ENCODE results near the gene PHF24.
"Not testable (repeated sequence)": the region's sequence is repeated elsewhere in the genome, so short reads cannot be mapped to it uniquely, and the experiment has no call there.

Gene PHF24

GRCh38 chr9:35001803-35002502 is 43.9 kb downstream of the PHF24 start:
- Histone ChIP-seq H3K27me3 (ENCODE audit: control insufficient read depth, insufficient read depth, low read length) (no peaks in the 10 kb centered on the region), H3K4me1 (ENCODE audit: control insufficient read depth, insufficient read depth, low read length) (no peaks in the 10 kb centered on the region), H3K9ac (ENCODE audit: low read length) (no peak overlapping the region), H3K9me3 (ENCODE audit: control insufficient read depth, low read length) (no peaks in the 10 kb centered on the region), H3K36me3 (ENCODE audit: control insufficient read depth, insufficient read depth, low read length) (no peaks in the 10 kb centered on the region), H3K4me3 (ENCODE audit: low read length) (no peak overlapping the region)

- no peaks in the 10 kb centered on the region for H3K27me3 ChIP-seq (ENCODE audit: control insufficient read depth, insufficient read depth, low read length)
- H3K9ac ChIP-seq (ENCODE audit: low read length): no peak overlapping the region
- no peaks in the 10 kb centered on the region for H3K9me3 ChIP-seq (ENCODE audit: control insufficient read depth, low read length)
- H3K4me1 ChIP-seq (ENCODE audit: control insufficient read depth, insufficient read depth, low read length): no peaks in the 10 kb centered on the region
- no peak overlapping the region for H3K4me3 ChIP-seq (ENCODE audit: low read length)
- H3K36me3 ChIP-seq (ENCODE audit: control insufficient read depth, insufficient read depth, low read length): no peaks in the 10 kb centered on the region
These were observed 44.5 kb downstream of the PHF24 start for GRCh38 chr9:35002623-35003022.

- H3K27me3 ChIP-seq (ENCODE audit: control insufficient read depth, insufficient read depth, low read length); H3K9me3 ChIP-seq (ENCODE audit: control insufficient read depth, low read length); H3K36me3 ChIP-seq (ENCODE audit: control insufficient read depth, insufficient read depth, low read length); H3K4me3 ChIP-seq (ENCODE audit: low read length); H3K4me1 ChIP-seq (ENCODE audit: control insufficient read depth, insufficient read depth, low read length); H3K9ac ChIP-seq (ENCODE audit: low read length): not testable (repeated sequence)
These were observed 46.2 kb downstream of the PHF24 start for GRCh38 chr9:35004299-35004698.

DNA sequence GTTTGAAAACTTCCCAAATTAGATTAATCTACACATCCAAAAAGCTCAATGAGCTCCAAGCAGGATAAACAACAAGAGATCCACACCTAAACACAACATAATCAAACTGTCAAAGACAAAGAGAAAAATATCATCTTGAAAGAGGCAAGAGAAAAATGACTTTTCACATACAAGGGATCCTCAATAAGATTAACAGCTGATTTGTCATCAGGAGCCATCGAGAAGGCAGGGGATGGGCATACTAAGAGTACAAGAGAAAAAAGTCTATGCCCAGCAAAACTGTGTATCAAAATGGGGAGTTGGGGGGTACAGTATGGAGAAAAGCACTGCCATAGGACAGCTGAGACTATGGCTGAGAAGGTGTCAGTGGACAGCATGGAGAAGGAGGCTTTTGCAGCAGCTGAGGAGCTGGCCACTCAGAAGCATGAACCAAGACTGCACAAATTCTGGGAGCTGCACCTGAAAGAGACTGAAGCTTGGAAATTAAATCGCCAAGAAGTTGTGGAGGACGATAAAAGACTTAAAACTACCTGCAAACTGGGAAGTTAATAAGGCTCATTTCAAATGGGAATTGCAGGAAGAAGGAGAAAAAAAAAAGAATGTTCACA is 52.4 kb downstream of the PHF24 start:
- Histone ChIP-seq H3K9me3 (ENCODE audit: control insufficient read depth, low read length) (peaks cover 5% of the 10 kb centered on the region), H3K27me3 (ENCODE audit: control insufficient read depth, insufficient read depth, low read length) (no peaks in the 10 kb centered on the region), H3K4me1 (ENCODE audit: control insufficient read depth, insufficient read depth, low read length) (no peaks in the 10 kb centered on the region), H3K4me3 (ENCODE audit: low read length) (no peak overlapping the region), H3K9ac (ENCODE audit: low read length) (no peak overlapping the region), H3K36me3 (ENCODE audit: control insufficient read depth, insufficient read depth, low read length) (no peaks in the 10 kb centered on the region)

GRCh38 chr9:35014517-35014916 is 56.4 kb downstream of the PHF24 start:
- peaks cover 5% of the 10 kb centered on the region for H3K9me3 ChIP-seq (ENCODE audit: control insufficient read depth, low read length)
- no peak overlapping the region for H3K4me3 ChIP-seq (ENCODE audit: low read length)
- no peaks in the 10 kb centered on the region for H3K36me3 ChIP-seq (ENCODE audit: control insufficient read depth, insufficient read depth, low read length)
- no peaks in the 10 kb centered on the region for H3K27me3 ChIP-seq (ENCODE audit: control insufficient read depth, insufficient read depth, low read length)
- H3K4me1 ChIP-seq (ENCODE audit: control insufficient read depth, insufficient read depth, low read length): no peaks in the 10 kb centered on the region
- no peak overlapping the region for H3K9ac ChIP-seq (ENCODE audit: low read length)

DNA sequence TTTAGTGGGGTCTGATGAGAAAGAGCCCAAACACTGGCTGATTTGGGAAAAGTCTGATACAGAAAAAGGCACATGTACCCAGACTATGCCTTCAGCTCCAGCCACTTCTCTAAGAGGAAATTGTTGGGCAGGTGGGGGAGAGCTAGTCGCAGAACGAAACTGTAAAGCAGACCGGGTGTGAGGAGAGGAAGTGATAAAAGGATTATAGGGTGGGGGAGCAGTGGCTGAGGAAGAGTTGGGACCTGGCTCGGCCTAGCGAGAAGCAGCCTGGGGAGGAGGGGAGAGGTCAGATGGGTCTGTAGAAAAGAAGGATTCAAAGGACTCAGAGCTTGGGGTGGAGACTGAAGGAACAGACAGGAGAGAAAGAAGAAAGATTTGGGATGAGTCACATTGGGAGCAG is 65.4 kb downstream of the PHF24 start:
- not testable (repeated sequence) for H3K4me1 ChIP-seq (ENCODE audit: control insufficient read depth, insufficient read depth, low read length); H3K9ac ChIP-seq (ENCODE audit: low read length); H3K9me3 ChIP-seq (ENCODE audit: control insufficient read depth, low read length); H3K36me3 ChIP-seq (ENCODE audit: control insufficient read depth, insufficient read depth, low read length); H3K27me3 ChIP-seq (ENCODE audit: control insufficient read depth, insufficient read depth, low read length); H3K4me3 ChIP-seq (ENCODE audit: low read length)

GRCh38 chr9:35026671-35027070 is 68.6 kb downstream of the PHF24 start:
- Histone ChIP-seq H3K9me3 (ENCODE audit: control insufficient read depth, low read length) (no peaks in the 10 kb centered on the region), H3K36me3 (ENCODE audit: control insufficient read depth, insufficient read depth, low read length) (no peaks in the 10 kb centered on the region), H3K9ac (ENCODE audit: low read length) (no peak overlapping the region), H3K27me3 (ENCODE audit: control insufficient read depth, insufficient read depth, low read length) (no peaks in the 10 kb centered on the region), H3K4me1 (ENCODE audit: control insufficient read depth, insufficient read depth, low read length) (no peaks in the 10 kb centered on the region), H3K4me3 (ENCODE audit: low read length) (no peak overlapping the region)

GRCh38 chr9:35027374-35027773 is 69.3 kb downstream of the PHF24 start:
- no peaks in the 10 kb centered on the region for H3K27me3 ChIP-seq (ENCODE audit: control insufficient read depth, insufficient read depth, low read length)
- H3K4me3 ChIP-seq (ENCODE audit: low read length): no peak overlapping the region
- no peaks in the 10 kb centered on the region for H3K9me3 ChIP-seq (ENCODE audit: control insufficient read depth, low read length)
- H3K4me1 ChIP-seq (ENCODE audit: control insufficient read depth, insufficient read depth, low read length): no peaks in the 10 kb centered on the region
- no peak overlapping the region for H3K9ac ChIP-seq (ENCODE audit: low read length)
- no peaks in the 10 kb centered on the region for H3K36me3 ChIP-seq (ENCODE audit: control insufficient read depth, insufficient read depth, low read length)

DNA sequence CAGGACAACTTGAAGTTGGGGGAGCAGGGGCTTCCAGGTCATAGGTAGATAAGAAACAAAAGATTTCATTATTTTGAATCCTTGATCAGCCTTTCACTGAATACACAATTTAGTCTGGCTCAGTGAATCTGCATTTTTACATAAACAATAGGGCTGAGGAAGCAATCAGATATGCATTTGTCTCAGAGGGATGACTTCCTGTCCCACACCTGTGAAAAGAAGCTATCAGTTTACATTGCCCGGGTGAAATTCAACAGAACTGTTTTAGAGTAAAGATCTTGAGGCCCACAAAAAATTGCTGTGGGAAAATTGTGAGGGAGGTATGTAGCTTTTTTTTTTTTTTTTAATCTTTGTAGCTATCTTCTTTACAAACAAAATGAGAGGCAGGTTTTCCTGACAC is 69.8 kb downstream of the PHF24 start:
- Histone ChIP-seq H3K9me3 (ENCODE audit: control insufficient read depth, low read length) (no peaks in the 10 kb centered on the region), H3K27me3 (ENCODE audit: control insufficient read depth, insufficient read depth, low read length) (no peaks in the 10 kb centered on the region), H3K4me1 (ENCODE audit: control insufficient read depth, insufficient read depth, low read length) (no peaks in the 10 kb centered on the region), H3K4me3 (ENCODE audit: low read length) (no peak overlapping the region), H3K36me3 (ENCODE audit: control insufficient read depth, insufficient read depth, low read length) (no peaks in the 10 kb centered on the region), H3K9ac (ENCODE audit: low read length) (no peak overlapping the region)

DNA sequence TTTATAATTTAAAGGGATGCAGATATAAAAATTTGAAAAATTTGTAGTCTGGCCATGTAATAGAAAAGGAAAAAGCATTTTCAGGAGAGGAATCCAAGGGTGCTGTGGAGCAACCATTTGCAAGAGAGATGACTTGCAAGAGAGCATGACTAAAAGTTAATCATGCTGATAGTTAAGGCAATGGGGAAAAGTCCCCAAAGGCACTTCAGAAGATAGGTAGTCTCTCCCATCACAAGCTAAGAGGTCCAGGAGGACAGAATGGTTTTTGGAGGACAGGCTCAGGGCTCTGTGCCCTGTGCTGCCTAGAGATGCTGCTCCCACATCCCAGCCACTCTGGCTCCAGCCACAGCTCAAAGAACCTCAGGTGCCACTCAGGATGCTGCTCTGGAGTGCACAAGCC is 70.3 kb downstream of the PHF24 start:
- no peak overlapping the region for H3K4me3 ChIP-seq (ENCODE audit: low read length)
- no peaks in the 10 kb centered on the region for H3K36me3 ChIP-seq (ENCODE audit: control insufficient read depth, insufficient read depth, low read length)
- no peaks in the 10 kb centered on the region for H3K4me1 ChIP-seq (ENCODE audit: control insufficient read depth, insufficient read depth, low read length)
- H3K27me3 ChIP-seq (ENCODE audit: control insufficient read depth, insufficient read depth, low read length): no peaks in the 10 kb centered on the region
- no peaks in the 10 kb centered on the region for H3K9me3 ChIP-seq (ENCODE audit: control insufficient read depth, low read length)
- H3K9ac ChIP-seq (ENCODE audit: low read length): no peak overlapping the region

DNA sequence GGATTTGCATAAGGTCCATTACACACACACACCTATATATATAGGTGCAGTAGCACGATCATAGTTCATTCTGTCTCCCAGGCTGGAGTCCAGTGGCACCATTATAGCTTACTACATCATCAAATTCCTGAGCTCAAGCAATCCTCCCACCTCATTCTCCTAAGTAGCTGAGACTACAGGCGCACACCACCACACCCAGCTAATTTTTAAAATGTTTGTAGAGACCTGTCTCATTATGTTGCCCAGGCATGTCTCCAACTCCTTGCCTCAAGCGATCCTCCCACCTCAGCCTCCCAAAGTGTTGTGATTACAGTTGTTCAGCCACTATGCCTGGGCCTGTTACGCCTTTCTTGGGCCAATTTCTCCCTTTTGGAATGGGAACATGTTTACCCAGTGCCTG is 71.2 kb downstream of the PHF24 start:
- Histone ChIP-seq H3K4me3 (ENCODE audit: low read length) (no peak overlapping the region), H3K36me3 (ENCODE audit: control insufficient read depth, insufficient read depth, low read length) (no peaks in the 10 kb centered on the region), H3K9me3 (ENCODE audit: control insufficient read depth, low read length) (no peaks in the 10 kb centered on the region), H3K9ac (ENCODE audit: low read length) (no peak overlapping the region), H3K4me1 (ENCODE audit: control insufficient read depth, insufficient read depth, low read length) (no peaks in the 10 kb centered on the region), H3K27me3 (ENCODE audit: control insufficient read depth, insufficient read depth, low read length) (no peaks in the 10 kb centered on the region)

- Histone ChIP-seq H3K36me3 (ENCODE audit: control insufficient read depth, insufficient read depth, low read length) (no peaks in the 10 kb centered on the region), H3K4me1 (ENCODE audit: control insufficient read depth, insufficient read depth, low read length) (no peaks in the 10 kb centered on the region), H3K27me3 (ENCODE audit: control insufficient read depth, insufficient read depth, low read length) (no peaks in the 10 kb centered on the region), H3K9ac (ENCODE audit: low read length) (no peak overlapping the region), H3K9me3 (ENCODE audit: control insufficient read depth, low read length) (no peaks in the 10 kb centered on the region), H3K4me3 (ENCODE audit: low read length) (no peak overlapping the region)
These were observed 71.8 kb downstream of the PHF24 start for GRCh38 chr9:35029852-35030251.
